ENCODE data around the gene BCL6.
"Not testable (repeated sequence)": the region's sequence is repeated elsewhere in the genome, so short reads cannot be mapped to it uniquely, and the experiment has no call there.

Gene BCL6

DNA sequence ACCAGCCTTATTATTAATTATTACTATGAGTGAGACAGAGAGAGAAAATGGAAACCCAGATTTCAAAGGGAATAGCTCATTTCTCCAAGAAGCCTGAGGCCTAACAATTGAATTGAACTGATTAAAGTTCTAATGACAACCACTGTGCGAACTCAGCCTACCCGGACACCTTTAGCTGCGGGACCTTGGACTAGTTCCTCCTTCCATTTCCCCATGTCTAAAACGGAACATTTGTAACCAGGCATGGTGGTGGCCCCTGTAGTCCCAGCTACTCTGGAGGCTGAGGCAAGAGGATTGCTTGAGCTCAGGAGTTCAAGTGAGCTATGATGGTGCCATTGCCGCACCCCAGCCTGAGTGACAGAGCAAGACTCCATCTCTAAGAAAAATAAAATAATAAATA is 26.5 kb downstream of the BCL6 start:
- no peak for DNase-seq

DNA sequence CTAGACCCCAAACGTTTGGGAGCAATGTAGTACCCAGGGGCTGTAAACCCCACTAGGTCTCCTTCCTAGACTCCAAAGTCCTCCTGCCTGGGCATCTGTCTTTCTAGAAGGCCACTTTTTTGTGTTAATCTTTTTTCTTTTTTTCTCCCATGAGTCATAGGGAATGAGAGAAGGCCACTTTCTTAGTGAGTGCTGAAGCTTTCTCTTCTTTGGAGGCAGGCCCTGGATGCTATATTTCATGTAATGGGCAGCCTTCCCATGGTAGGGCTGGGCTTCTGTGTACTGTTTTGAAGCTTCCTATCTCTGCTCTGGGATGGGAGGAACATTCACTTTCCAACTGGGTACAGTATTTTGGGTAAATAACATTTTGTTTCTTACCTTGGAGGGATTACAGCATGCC is 27.7 kb downstream of the BCL6 start:
- no peak for DNase-seq

DNA sequence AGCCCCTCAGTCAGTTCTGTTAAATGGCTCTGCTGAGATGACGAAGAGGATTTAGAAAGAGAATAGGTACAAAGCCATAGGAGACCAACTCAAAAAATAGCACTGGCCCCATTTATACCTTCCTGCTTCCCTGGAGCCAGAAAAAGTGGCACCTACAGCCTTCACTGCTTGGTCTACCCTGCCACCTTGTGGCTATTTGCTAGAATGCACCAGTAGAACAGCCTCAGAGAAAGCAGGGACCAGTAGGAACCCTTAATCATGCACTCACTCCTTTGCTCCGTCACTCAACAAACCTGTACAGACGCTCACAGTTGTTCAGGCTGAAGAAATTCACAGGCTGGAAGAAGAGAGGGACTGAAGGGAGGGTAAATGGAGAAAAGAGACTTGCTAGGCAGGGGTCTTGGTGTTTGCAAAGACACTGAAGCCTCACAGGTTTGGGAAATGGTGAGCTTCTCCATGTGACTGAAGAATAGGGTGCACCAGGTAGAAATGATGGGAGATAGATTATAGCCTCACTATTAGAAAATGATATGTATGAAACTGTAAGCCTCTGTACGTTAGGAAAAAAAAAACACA is 30.8 kb downstream of the BCL6 start:
- DNase-seq = peak in 49 of 56 donors; percentile 4 to 89 (median 41)

DNA sequence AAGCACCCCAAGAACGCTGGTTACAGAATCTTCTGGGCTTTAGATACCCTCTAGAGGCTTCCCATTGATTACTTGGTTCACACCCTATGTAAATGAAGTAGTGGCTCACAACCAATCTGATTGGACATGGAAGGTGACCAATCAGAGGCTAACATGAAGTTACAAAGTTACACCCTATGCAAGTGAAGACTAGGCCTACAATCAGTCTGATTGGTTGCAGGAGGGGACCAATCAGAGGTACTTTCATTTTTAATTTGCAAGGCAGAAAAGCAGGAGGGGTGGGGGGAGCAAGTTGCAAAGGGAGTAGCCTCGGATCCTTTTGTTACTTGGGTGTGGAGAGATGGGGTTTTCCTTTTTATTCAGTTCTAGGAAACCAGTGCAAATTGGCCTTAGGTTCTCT is 31.8 kb downstream of the BCL6 start:
- no peak for DNase-seq

DNA sequence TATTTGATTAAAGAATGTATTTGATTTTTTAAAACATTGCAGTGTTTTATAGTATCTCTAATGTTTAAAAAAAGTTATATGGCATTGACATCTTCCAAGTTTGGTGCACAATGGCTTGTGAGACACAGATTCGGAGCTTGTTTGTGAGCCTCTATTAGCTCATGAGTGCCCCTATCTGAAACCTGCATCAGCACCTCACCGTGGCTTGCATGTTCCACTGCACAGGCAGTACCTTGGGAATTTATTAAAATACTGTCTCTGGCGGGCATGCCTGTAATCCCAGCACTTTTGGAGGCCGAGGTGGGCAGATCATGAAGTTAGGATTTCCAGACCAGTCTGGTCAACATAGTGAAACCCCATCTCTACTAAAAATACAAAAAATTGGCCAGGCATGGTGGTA is 36.1 kb downstream of the BCL6 start:
- DNase-seq = no peak

DNA sequence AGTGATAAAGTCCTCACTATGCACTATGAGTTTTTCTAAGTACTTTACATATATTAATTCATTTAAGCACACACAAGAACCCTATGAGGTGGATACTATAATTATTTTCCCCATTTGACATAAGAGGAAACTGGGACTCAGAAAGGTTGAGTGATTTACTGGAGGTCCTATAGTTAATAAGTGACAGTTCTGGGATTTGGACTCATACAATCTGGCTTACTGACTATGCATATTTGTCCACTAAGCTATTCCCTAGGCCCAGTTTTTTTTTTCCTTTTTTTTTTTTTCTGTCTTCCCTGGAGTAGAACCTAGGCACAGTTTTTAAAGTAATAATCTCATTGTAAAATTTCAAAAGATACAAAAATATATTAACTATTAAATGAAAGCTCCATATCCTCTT is 36.6 kb downstream of the BCL6 start:
- no peak for DNase-seq

DNA sequence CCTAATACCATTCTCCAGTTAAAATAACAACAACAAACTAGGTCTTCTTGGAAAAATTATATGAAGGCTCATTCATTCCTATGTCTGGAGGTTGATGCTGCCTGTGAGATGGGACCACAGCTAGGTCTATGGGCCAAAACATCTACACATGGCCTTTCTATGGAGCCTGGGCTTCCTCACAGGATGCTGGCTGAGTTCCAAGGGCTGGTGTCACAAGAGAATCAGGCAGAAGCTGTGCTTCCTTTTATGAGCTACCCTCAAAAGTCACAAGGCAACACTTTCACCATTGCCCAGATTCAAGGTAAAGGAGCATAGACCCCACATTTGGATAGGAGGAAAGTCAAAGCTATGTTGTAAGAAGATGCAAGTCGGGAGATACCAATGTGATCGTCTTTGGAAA is 38.3 kb downstream of the BCL6 start:
- DNase-seq = peak in 3 of 56 donors; percentile 6 to 25 (median 6)

- no peak for DNase-seq
These were observed 40.1 kb downstream of the BCL6 start for GRCh38 chr3:187705164-187705563.

- DNase-seq = no peak
These were observed 42.7 kb downstream of the BCL6 start, which contains the start of gene RTP2 for GRCh38 chr3:187702507-187703033. RTP2 (minus strand) TSS chr3:187702557; CDS start chr3:187702128, 429 bp downstream.

- DNase-seq = no peak
These were observed 45.0 kb downstream of the BCL6 start for GRCh38 chr3:187700249-187700648.

DNA sequence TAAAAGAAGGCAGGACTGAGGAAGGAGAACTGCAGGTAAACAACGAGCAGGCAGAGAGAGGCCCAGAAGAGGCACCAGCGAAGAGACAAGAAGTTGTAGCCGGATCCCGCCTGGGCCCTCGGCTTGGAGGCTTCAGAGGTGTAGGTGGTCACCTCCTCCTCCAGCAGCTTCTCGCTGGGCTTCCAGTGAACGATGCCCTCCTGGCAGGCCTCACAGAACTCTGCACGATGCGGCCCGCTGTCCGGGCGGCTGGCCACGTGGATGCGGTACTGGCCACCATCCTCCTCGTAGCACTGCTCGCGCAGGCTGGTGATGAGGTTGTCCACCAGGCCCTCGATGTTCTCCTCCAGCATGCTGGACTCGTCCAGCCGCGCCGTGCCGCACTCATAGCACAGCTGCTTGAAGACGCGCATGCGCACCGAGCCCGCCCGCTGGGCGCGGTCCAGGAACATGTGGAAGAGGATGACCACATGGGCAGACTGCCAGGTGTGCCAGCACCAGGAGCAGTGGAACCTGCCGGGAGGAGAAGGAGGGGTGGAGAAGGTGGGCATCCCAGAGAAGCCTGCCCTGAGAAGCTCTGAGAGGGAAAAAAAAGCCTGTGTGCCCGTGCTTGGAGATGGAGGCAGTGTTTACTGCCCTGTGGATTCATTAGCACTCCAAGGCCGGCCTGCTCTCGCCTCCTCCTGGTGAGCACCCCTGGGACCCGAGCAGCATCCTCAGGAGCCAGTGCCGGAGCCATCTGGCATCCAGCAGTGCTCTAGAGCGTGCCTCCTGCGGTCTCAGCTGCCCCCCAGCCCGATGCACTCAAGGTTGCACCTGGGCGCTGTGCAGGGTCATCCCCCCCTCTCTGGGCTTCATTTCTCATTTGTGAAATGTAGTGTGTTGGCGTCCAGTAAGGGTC is 46.5 kb downstream of the BCL6 start:
- DNase-seq = no peak

- no peak for DNase-seq
These were observed 49.2 kb downstream of the BCL6 start for GRCh38 chr3:187696021-187696420.

DNA sequence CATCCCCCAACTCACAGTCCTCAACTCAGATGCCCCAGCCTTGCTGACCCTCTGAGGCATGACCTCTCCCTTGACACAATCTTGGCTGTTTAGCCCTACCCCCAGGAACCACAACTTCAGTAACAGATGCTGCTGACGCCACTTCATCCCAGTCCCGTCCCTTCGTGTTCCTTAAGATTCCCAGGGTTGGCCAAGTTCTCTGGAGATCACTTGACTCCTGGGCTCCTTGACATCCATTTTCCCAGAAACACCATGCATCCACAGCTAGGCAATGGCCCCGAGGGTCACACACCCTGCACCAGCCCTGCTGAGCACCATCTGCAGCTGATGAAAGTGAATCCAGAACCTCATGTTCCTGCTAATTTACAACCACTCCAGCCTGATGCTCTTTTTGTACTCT is 49.8 kb downstream of the BCL6 start:
- no peak for DNase-seq

GRCh38 chr3:187694801-187695200 is 50.5 kb downstream of the BCL6 start:
- no peak for DNase-seq

- no peak for DNase-seq
These were observed 51.8 kb downstream of the BCL6 start for GRCh38 chr3:187693431-187693830.

DNA sequence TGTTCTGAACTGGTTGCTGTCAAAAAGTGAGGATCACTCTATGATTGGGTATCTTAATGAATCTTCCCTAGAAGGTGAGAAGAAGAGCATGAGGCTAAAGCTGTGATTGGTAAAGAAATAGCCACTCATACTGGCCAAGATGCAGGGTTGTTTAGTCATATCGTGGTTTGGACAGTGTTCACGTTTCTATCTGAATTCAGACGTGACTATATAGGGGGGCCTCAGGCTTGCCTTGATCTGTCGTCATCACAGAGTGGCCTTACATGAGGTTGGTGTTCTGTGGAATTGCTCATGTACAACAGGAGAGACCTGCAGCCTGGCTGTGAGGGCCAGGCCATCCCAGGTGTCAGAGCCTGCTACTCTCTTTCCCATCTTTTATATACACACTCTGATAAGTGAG is 55.3 kb downstream of the BCL6 start:
- no peak for DNase-seq

GRCh38 chr3:187686621-187687273 is 58.5 kb downstream of the BCL6 start:
- DNase-seq = no peak

- no peak for DNase-seq
These were observed 59.3 kb downstream of the BCL6 start for GRCh38 chr3:187685948-187686347.

DNA sequence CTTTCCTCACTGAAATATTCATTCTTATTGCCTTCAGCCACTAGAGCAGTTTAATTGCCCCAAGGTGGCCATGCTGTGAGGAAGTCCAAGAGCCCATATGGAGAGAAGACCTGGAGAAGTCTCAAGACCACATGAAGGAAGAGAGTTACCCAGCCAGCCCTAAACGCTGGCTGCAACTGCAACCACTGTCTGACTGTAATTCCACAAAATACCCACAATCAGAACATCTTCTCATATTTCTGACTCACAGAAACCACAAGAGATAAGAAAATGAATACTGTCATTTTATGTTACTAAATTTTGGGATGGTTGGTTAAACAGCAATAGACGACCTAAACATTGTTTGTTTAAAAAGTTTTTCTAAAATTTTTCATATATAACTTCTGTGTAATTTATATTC is 60.4 kb downstream of the BCL6 start:
- DNase-seq = no peak

- DNase-seq = no peak
These were observed 60.8 kb downstream of the BCL6 start for GRCh38 chr3:187684444-187684843.

DNA sequence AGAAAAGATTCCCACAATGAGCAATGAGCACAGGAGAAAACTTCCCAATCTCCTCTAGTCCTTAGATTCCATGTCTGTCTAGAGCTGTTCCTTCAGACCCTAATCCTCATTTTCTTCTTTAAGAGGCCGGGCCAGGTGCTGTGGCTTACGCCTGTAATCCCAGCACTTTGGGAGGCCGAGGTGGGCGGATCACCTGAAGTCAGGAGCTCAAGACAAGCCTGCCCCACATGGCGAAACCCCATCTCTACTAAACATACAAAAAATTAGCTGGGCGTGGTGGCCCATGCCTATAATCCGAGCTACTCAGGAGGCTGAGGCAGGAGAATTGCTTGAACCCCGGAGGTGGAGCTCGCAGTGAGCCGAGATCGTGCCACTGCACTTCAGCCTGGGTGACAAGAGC is 63.5 kb downstream of the BCL6 start:
- DNase-seq = not testable (repeated sequence)

Measured in amygdala (tissue), 56 donors.